Liver (tissue), 9 donors: ENCODE results near the gene TAF6. TPM values are rescaled to one million over a fixed set of nuclear protein-coding genes. Genes with fewer than 3 reads are reported as not detected.
"Not testable (repeated sequence)": the region's sequence is repeated elsewhere in the genome, so short reads cannot be mapped to it uniquely, and the experiment has no call there.

Experiments used
- DNase-seq: peaks from one replicate; pipeline ENCODE4 v3.0.0-alpha.2; 2017; ENCODE audit warnings: low spot score
- H3K27ac ChIP-seq, 2 donors: one replicate each; pipeline ENCODE4 v1.7.0; 2013; ENCODE audit warnings: inconsistent platforms in 2 of 2, low read length in 2 of 2, control low read depth in 1 of 2, low read depth in 1 of 2, mild to moderate bottlenecking in 1 of 2
- H3K27me3 ChIP-seq, 4 donors: one replicate each; pipeline versions ENCODE4 v1.6.1 to v1.7.0; 2013; ENCODE audit warnings: low read length in 3 of 4, inconsistent platforms in 1 of 4, mild to moderate bottlenecking in 1 of 4, moderate library complexity in 1 of 4; ENCODE audit not compliant: control insufficient read depth in 4 of 4, insufficient read depth in 4 of 4
- H3K36me3 ChIP-seq, 4 donors: one replicate each; pipeline versions ENCODE4 v1.6.1 to v1.7.0; 2013; ENCODE audit warnings: low read length in 3 of 4, mild to moderate bottlenecking in 3 of 4, low read depth in 1 of 4, moderate library complexity in 1 of 4; ENCODE audit not compliant: control insufficient read depth in 4 of 4, insufficient read depth in 3 of 4
- H3K4me1 ChIP-seq, 4 donors: one replicate each; pipeline versions ENCODE4 v1.6.1 to v1.7.0; 2013; ENCODE audit warnings: low read length in 3 of 4, mild to moderate bottlenecking in 3 of 4, moderate library complexity in 1 of 4; ENCODE audit not compliant: control insufficient read depth in 4 of 4, insufficient read depth in 4 of 4
- H3K4me3 ChIP-seq, 3 donors: one replicate each; pipeline versions ENCODE4 v1.6.1 to v1.7.0; 2013; ENCODE audit warnings: low read length in 3 of 3, control low read depth in 1 of 3, low read depth in 1 of 3, mild to moderate bottlenecking in 1 of 3
- H3K9ac ChIP-seq, 2 donors: one replicate each; pipeline ENCODE4 v1.7.0; 2013; ENCODE audit warnings: low read length in 2 of 2, mild to moderate bottlenecking in 2 of 2, moderate library complexity in 2 of 2, control low read depth in 1 of 2, low read depth in 1 of 2
- H3K9me3 ChIP-seq, 4 donors: one replicate each; pipeline versions ENCODE4 v1.6.1 to v1.7.0; 2013; ENCODE audit warnings: low read length in 3 of 4; ENCODE audit not compliant: control insufficient read depth in 4 of 4
- ATF3 ChIP-seq: IDR thresholded peaks from 2 replicates; pipeline ENCODE4 v1.6.1; 2016; ENCODE audit warnings: antibody characterized with exemption
- EGR1 ChIP-seq, 2 donors: IDR thresholded peaks; 2 replicates each; pipeline ENCODE4 v1.6.1; 2016 to 2018; ENCODE audit warnings: antibody characterized with exemption in 2 of 2, low read depth in 2 of 2
- FOXA2 ChIP-seq: IDR thresholded peaks from 2 replicates; pipeline ENCODE4 v1.6.1; 2016; ENCODE audit warnings: antibody characterized with exemption
- GABPA ChIP-seq, 2 donors: IDR thresholded peaks in 1 of 2; conservative IDR thresholded peaks in 1 of 2; 2 replicates each; pipeline ENCODE4 v1.6.1; 2016; ENCODE audit warnings: antibody characterized with exemption in 2 of 2, mild to moderate bottlenecking in 1 of 2, moderate library complexity in 1 of 2
- HNF4A ChIP-seq, 2 donors: conservative IDR thresholded peaks; 2 replicates each; pipeline ENCODE4 v1.6.1; 2016; ENCODE audit warnings: antibody characterized with exemption in 2 of 2, mild to moderate bottlenecking in 2 of 2
- HNF4G ChIP-seq: IDR thresholded peaks from 2 replicates; pipeline ENCODE4 v1.6.1; 2016; ENCODE audit warnings: antibody characterized with exemption
- JUND ChIP-seq, 2 donors: IDR thresholded peaks; 2 replicates each; pipeline ENCODE4 v1.6.1; 2016; ENCODE audit warnings: antibody characterized with exemption in 2 of 2
- MAX ChIP-seq: IDR thresholded peaks from 2 replicates; pipeline ENCODE4 v1.6.1; 2016; ENCODE audit warnings: antibody characterized with exemption
- NR2F2 ChIP-seq: IDR thresholded peaks from 2 replicates; pipeline ENCODE4 v1.6.1; 2016; ENCODE audit warnings: antibody characterized with exemption
- RAD21 ChIP-seq, 2 donors: IDR thresholded peaks; 2 replicates each; pipeline ENCODE4 v1.6.1; 2016; ENCODE audit warnings: antibody characterized with exemption in 2 of 2, mild to moderate bottlenecking in 2 of 2
- RXRA ChIP-seq, 2 donors: IDR thresholded peaks; 2 replicates each; pipeline ENCODE4 v1.6.1; 2017 to 2018; ENCODE audit warnings: antibody characterized with exemption in 2 of 2, mild to moderate bottlenecking in 1 of 2
- SP1 ChIP-seq: IDR thresholded peaks from 2 replicates; pipeline ENCODE4 v1.6.1; 2018; ENCODE audit warnings: antibody characterized with exemption, mild to moderate bottlenecking
- TAF1 ChIP-seq: conservative IDR thresholded peaks from 2 replicates; pipeline ENCODE4 v1.6.1; 2016; ENCODE audit warnings: antibody characterized with exemption, mild to moderate bottlenecking
- YY1 ChIP-seq: IDR thresholded peaks from 2 replicates; pipeline ENCODE4 v1.6.1; 2016; ENCODE audit warnings: antibody characterized with exemption, mild to moderate bottlenecking
- ZBTB33 ChIP-seq: IDR thresholded peaks from 2 replicates; pipeline ENCODE4 v1.6.1; 2016; ENCODE audit warnings: antibody characterized with exemption
- WGBS: extraction: QIAGEN DNeasy Blood & Tissue Kit; methylation state at CpG from one replicate; pipeline ENCODE4 v1.1.7; 2013; 5-methylcytosine and 5-hydroxymethylcytosine counted together
- polyA plus RNA-seq, 2 donors: library from polyadenylated mRNA; stranded (reverse) in 1 of 2; unstranded in 1 of 2; fragments of 200-250 nt in 1 of 2; fragments of >200 nt in 1 of 2; fragmentation: Nextera tagmentation in 1 of 2; extraction: Ambion mirVana in 1 of 2; gene quantifications; one replicate each; pipeline versions ENCODE4 v1.2.1 to v1.2.3, GENCODE V29; 2013 to 2015
- total RNA-seq, 2 donors: library from RNA; depleted of rRNA; stranded (reverse); fragments of >200 nt; gene quantifications; one replicate each; pipeline ENCODE4 v1.2.3, GENCODE V29; 2014
- TF ChIP-seq, protein P1 (sequence below): IDR thresholded peaks from 2 replicates; pipeline ENCODE4 v1.6.1; 2016; ENCODE audit warnings: antibody characterized with exemption, mild to moderate bottlenecking
- donor health status: healthy.
- donor health status: healthy.
- donor health status: healthy.
- donor health status: healthy.
- donor health status: healthy.

TAF6 gene
- total and polyA plus RNA-seq, 4 donors: 8.9 to 17.9 (median 16.2) TPM

DNA sequence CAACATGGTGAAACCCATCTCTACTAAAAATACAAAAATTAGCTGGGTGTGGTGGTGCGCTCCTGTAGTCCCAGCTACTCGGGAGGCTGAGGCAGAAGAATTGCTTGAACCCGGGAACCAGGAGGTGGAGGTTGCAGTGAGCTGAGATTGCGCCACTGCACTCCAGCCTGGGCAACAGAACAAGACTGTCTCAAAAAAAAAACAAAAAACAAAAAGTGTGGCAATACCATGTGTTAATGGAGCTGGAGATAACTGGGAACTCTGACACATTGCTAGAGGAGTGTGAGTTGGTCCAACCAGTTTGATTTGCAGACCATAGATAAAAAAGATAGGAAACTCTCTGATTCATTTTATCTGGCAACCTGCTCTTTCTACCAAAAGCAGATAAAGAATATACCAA lies 27.2 kb upstream of the TAF6 start:
- H3K4me1 ChIP-seq: peaks cover 4 to 13% (median 10%) of the 10 kb centered on the region in 4 donors
- WGBS: 67% methylated on average over 4 of the region's 4 CpGs
- H3K9ac ChIP-seq, H3K4me3 ChIP-seq, H3K36me3 ChIP-seq, H3K9me3 ChIP-seq, H3K27me3 ChIP-seq, H3K27ac ChIP-seq, DNase-seq: not testable (repeated sequence)
- TF ChIP-seq YY1 (peak; percentile 27), JUND (IDR thresholded peaks at IDR 0.05) (peak in 1 of 2 donors; percentile 15), MAX (peak; percentile 43), HNF4A (conservative IDR thresholded peaks at IDR 0.05) (peak; percentile 6 to 41)

GRCh38 chr7:100142461-100142860 lies 23.3 kb upstream of the TAF6 start:
- no peaks in the 10 kb centered on the region for H3K27me3 ChIP-seq
- no peak overlapping the region for H3K4me3 ChIP-seq
- H3K36me3 ChIP-seq: no peaks in the 10 kb centered on the region
- no peak overlapping the region for H3K9ac ChIP-seq
- H3K9me3 ChIP-seq: no peaks in the 10 kb centered on the region
- 72% methylated on average over 3 of the region's 3 CpGs for WGBS
- DNase-seq: no peak
- peaks cover 0 to 2% (median 0%) of the 10 kb centered on the region in 4 donors for H3K4me1 ChIP-seq
- no peak for TF ChIP-seq SP1
- no peak for TF ChIP-seq HNF4A (conservative IDR thresholded peaks at IDR 0.05)
- TF ChIP-seq EGR1 (IDR thresholded peaks at IDR 0.05; ENCODE audit: low read depth in 2 of 2): no peak
- no peak for TF ChIP-seq YY1
- no peak for TF ChIP-seq ZBTB33
- TF ChIP-seq TAF1: no peak
- no peak for TF ChIP-seq RAD21 (IDR thresholded peaks at IDR 0.05)
- TF ChIP-seq FOXA2: no peak
- TF ChIP-seq ATF3: no peak
- TF ChIP-seq RXRA (IDR thresholded peaks at IDR 0.05): no peak
- no peak for TF ChIP-seq HNF4G
- TF ChIP-seq, protein P1, sequence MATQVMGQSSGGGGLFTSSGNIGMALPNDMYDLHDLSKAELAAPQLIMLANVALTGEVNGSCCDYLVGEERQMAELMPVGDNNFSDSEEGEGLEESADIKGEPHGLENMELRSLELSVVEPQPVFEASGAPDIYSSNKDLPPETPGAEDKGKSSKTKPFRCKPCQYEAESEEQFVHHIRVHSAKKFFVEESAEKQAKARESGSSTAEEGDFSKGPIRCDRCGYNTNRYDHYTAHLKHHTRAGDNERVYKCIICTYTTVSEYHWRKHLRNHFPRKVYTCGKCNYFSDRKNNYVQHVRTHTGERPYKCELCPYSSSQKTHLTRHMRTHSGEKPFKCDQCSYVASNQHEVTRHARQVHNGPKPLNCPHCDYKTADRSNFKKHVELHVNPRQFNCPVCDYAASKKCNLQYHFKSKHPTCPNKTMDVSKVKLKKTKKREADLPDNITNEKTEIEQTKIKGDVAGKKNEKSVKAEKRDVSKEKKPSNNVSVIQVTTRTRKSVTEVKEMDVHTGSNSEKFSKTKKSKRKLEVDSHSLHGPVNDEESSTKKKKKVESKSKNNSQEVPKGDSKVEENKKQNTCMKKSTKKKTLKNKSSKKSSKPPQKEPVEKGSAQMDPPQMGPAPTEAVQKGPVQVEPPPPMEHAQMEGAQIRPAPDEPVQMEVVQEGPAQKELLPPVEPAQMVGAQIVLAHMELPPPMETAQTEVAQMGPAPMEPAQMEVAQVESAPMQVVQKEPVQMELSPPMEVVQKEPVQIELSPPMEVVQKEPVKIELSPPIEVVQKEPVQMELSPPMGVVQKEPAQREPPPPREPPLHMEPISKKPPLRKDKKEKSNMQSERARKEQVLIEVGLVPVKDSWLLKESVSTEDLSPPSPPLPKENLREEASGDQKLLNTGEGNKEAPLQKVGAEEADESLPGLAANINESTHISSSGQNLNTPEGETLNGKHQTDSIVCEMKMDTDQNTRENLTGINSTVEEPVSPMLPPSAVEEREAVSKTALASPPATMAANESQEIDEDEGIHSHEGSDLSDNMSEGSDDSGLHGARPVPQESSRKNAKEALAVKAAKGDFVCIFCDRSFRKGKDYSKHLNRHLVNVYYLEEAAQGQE: no peak
- no peak overlapping the region for H3K27ac ChIP-seq

DNA sequence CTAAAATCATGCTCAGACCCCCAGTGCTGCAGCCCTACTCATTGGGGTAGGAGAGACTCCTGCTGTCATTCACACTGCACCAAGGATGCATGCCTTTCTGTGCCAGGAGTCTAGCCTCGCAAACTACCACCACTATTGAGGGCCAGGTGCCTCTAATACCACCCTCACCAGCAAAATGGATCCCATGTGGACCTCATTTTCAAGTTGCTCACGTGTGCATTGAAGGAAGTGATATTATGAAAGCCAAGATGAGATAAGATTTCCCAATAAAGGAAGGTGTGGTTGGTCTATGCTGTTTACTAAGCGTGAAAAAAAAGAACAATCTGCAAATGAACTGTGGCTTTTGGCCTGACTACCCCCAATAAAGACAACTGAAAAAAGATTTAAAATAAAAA lies 22.4 kb upstream of the TAF6 start:
- WGBS: 58% methylated on average over 3 of the region's 3 CpGs
- peaks cover 0 to 2% (median 0%) of the 10 kb centered on the region in 4 donors for H3K4me1 ChIP-seq
- no peaks in the 10 kb centered on the region for H3K27me3 ChIP-seq
- H3K9me3 ChIP-seq: no peaks in the 10 kb centered on the region
- DNase-seq: no peak
- H3K4me3 ChIP-seq: no peak overlapping the region
- H3K27ac ChIP-seq: no peak overlapping the region
- H3K36me3 ChIP-seq: no peaks in the 10 kb centered on the region
- no peak overlapping the region for H3K9ac ChIP-seq
- TF ChIP-seq RXRA (IDR thresholded peaks at IDR 0.05): no peak
- TF ChIP-seq JUND (IDR thresholded peaks at IDR 0.05): no peak
- TF ChIP-seq FOXA2: no peak
- no peak for TF ChIP-seq ZBTB33
- no peak for TF ChIP-seq HNF4G
- no peak for TF ChIP-seq EGR1 (IDR thresholded peaks at IDR 0.05; ENCODE audit: low read depth in 2 of 2)
- TF ChIP-seq NR2F2: no peak
- TF ChIP-seq SP1: no peak
- no peak for TF ChIP-seq RAD21 (IDR thresholded peaks at IDR 0.05)
- no peak for TF ChIP-seq HNF4A (conservative IDR thresholded peaks at IDR 0.05)
- no peak for TF ChIP-seq GABPA (IDR thresholded peaks at IDR 0.05 in 1 of 2, conservative IDR thresholded peaks at IDR 0.05 in 1 of 2)
